Measurements from ENCODE around the gene PPP1R16B. TPM values are rescaled to one million over a fixed set of nuclear protein-coding genes. Genes with fewer than 3 reads are reported as not detected.

The PPP1R16B gene
- total RNA-seq, 4 donors from 2014 or later: 1.8 to 11.1 (median 7.0) TPM

DNA sequence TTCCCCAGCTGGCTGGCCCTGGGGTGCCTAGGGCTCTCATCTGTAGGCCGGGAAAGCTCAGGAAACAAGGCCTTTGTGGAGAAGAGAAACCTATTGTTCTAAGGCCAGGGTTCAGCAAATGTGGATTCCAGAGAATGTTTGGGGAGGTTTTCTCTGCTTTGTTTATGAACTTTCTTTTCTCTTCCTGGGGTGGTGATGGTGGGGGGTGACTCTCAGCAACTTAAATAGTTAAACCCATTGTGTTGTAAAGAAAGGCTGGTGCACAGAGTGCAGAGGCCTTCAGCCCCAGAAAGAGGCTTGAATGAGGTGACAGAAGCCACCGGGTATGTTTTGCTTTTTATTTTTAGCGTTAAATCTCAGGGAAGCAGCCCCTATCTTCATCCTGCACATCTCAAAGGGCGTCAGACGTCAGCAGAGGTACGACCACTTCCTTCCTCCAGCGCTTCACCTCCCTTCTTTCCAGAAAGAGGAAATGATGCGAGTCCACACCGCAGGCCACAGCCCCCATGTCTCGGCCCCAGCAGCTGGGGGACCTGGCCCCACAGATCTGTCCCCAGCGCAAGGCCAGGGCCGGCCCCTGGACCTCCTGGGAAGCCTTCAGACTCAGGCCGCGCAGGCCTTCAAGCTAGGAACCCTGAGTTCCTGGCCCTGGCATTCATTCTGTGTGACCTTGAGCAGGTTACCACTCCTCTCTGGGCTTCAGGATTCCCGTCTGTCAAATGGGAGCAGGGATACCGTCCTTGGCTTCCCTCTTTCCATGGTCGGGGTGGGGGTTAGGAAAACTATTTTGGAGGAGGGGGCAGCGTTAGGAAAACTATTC lies 605 bp upstream of the PPP1R16B start:
- Histone ChIP-seq H3K27ac (peak overlapping the region; percentile 74 to 82 (median 80)), H3K9me3 (no peaks in the 10 kb centered on the region), H3K4me1 (peaks cover 4 to 24% (median 17%) of the 10 kb centered on the region in 4 donors), H3K4me3 (peak overlapping the region in 3 of 4 donors; percentile 34 to 72 (median 39)), H3K36me3 (no peaks in the 10 kb centered on the region), H3K27me3 (peaks cover 58% of the 10 kb centered on the region)
- in situ Hi-C loops (cut with MboI; ENCODE audit: low pct_ligation_motif_present in 1 of 4, low pct_unique_long_range_greater_than_20kb in 1 of 4, low sequenced_read_pairs in 3 of 4): loop anchor here in 1 of 4 donors (10.0 kb wide), 1 partner anchor 70 kb away; no protein-coding TSS in a partner anchor
- peak; percentile 72 for DNase-seq
- 42 to 62% methylated on average over 12 to 18 of the region's 18 CpGs for WGBS, 2 donors (ENCODE audit: low coverage in 1 of 2)
- intact Hi-C loops (cut with DNase I; ENCODE audit: low total_unique reads): no loop called here
- TF ChIP-seq EP300 (IDR thresholded peaks at IDR 0.05; ENCODE audit: low read depth): no peak
- TF ChIP-seq POLR2A (IDR thresholded peaks at IDR 0.05): no peak
- TF ChIP-seq, protein P1, sequence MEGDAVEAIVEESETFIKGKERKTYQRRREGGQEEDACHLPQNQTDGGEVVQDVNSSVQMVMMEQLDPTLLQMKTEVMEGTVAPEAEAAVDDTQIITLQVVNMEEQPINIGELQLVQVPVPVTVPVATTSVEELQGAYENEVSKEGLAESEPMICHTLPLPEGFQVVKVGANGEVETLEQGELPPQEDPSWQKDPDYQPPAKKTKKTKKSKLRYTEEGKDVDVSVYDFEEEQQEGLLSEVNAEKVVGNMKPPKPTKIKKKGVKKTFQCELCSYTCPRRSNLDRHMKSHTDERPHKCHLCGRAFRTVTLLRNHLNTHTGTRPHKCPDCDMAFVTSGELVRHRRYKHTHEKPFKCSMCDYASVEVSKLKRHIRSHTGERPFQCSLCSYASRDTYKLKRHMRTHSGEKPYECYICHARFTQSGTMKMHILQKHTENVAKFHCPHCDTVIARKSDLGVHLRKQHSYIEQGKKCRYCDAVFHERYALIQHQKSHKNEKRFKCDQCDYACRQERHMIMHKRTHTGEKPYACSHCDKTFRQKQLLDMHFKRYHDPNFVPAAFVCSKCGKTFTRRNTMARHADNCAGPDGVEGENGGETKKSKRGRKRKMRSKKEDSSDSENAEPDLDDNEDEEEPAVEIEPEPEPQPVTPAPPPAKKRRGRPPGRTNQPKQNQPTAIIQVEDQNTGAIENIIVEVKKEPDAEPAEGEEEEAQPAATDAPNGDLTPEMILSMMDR (IDR thresholded peaks at IDR 0.05): no peak
- TF ChIP-seq POLR2AphosphoS5 (IDR thresholded peaks at IDR 0.05): no peak

DNA sequence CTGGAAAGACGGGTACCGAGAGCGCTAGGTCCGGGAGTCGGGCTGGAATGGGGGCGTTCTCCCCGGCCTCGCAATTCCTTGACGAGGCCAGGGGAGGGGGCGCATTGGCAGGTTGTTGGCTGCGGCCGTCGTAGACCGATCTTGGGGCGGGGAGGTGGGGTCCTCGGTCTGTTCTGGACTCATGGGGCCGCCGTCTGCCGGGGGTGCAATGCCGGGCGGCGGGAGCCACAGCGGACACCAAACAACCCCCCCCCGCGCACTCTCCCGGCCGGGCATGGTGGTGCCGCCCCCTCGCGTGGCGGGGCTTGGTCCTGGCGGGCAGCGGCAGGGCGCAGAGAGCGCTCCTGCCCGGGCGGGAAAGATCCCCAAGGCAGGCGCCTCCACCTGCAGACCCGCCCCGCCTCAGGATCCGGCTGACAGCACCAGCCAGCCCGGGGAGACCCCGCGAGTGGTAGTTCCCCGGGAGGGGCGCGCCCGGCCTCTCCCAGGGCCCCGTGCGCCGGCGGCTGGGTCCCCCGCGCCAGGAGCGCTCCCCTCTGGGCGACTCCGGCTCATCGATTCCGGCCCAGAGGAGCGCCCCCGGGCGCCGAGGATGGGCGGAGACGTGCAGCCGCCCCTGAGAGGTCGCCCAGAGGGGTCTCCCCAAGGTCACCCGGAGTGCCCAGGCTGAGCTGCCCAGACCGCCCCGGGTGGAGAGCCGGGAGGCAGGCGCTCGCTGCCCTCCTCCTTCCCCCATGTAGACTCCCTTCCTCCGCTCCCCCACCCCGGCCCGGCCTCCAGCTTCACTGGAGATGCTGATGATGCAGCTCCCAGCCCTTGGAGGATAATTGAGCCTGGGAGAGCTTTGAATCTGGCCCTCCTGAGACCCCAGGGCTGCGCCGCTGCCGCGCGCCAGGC lies 709 bp downstream of the PPP1R16B start:
- Histone ChIP-seq H3K36me3 (no peaks in the 10 kb centered on the region), H3K4me3 (peak overlapping the region; percentile 27 to 72 (median 36)), H3K9me3 (no peaks in the 10 kb centered on the region), H3K27ac (peak overlapping the region; percentile 74 to 82 (median 80)), H3K27me3 (peaks cover 58% of the 10 kb centered on the region), H3K4me1 (peaks cover 4 to 24% (median 17%) of the 10 kb centered on the region in 4 donors)
- TF ChIP-seq POLR2AphosphoS5 (IDR thresholded peaks at IDR 0.05) (no peak), EP300 (IDR thresholded peaks at IDR 0.05; ENCODE audit: low read depth) (no peak), POLR2A (IDR thresholded peaks at IDR 0.05) (no peak)
- TF ChIP-seq, protein P1 (IDR thresholded peaks at IDR 0.05): no peak
- intact Hi-C loops (cut with DNase I; ENCODE audit: low total_unique reads): no loop called here
- WGBS, 2 donors (ENCODE audit: low coverage in 1 of 2): 6% methylated on average over 55 of the region's 81 CpGs; no CpG with 5 or more reads in 1 of the 2 donors
- in situ Hi-C loops (cut with MboI; ENCODE audit: low pct_ligation_motif_present in 1 of 4, low pct_unique_long_range_greater_than_20kb in 1 of 4, low sequenced_read_pairs in 3 of 4): loop anchor here in 1 of 4 donors (10.0 kb wide), 1 partner anchor 69 kb away; no protein-coding TSS in a partner anchor
- peak; percentile 38 for DNase-seq

DNA sequence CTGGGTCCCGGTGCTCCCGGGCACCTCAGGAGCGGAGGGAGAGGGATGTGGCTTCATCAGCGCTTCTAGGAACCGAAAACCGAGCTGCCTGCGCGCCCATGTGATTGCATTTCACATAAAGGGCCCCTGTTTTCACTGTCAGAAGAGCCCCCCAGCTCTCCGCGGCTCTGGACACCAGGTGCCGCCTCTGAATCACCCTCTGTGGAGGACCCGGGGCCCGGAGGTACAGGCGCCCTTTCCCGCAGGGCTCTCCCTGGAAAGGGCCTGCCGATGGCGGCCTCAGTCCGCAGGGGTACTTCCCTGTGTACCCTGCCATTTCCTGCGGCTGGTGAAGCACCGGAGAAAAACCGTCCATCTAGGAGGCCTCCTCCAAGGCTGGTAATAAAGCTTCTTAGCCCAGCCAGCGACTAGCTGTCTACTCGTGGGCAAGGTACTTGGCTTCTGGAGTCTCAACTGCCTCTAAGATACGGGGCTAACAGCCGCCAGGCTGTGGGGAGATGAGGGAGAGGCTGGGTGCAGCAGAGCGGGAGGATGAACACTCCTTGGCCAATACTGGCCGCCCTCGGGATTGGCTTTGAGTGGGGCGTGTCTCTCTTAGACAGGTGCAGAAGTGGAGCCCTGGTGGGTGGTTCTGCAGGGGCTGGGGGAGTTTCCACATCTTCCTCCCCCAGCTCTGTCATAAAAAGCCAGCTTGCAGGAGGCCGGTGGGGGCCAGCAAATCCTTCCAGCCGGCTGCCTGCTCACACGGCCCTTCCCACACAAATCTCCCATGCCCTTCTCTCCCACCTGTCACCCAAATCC lies 1.6 kb downstream of the PPP1R16B start:
- peaks cover 4 to 24% (median 17%) of the 10 kb centered on the region in 4 donors for H3K4me1 ChIP-seq
- no peaks in the 10 kb centered on the region for H3K9me3 ChIP-seq
- H3K27me3 ChIP-seq: peaks cover 58% of the 10 kb centered on the region
- DNase-seq: peak; percentile 36
- TF ChIP-seq POLR2A (IDR thresholded peaks at IDR 0.05) (no peak), EP300 (IDR thresholded peaks at IDR 0.05; ENCODE audit: low read depth) (no peak), POLR2AphosphoS5 (IDR thresholded peaks at IDR 0.05) (no peak)
- TF ChIP-seq, protein P1 (IDR thresholded peaks at IDR 0.05): no peak
- H3K27ac ChIP-seq: peak overlapping the region; percentile 74 to 82 (median 80)
- H3K36me3 ChIP-seq: no peaks in the 10 kb centered on the region
- peak overlapping the region in 3 of 4 donors; percentile 34 to 72 (median 39) for H3K4me3 ChIP-seq
- intact Hi-C loops (cut with DNase I; ENCODE audit: low total_unique reads) (no loop called here), in situ Hi-C loops (cut with MboI; ENCODE audit: low pct_ligation_motif_present in 1 of 4, low pct_unique_long_range_greater_than_20kb in 1 of 4, low sequenced_read_pairs in 3 of 4) (loop anchor here in 1 of 4 donors (10.0 kb wide), 1 partner anchor 68 kb away; no protein-coding TSS in a partner anchor)
- 20 to 30% methylated on average over 2 to 26 of the region's 32 CpGs for WGBS, 2 donors (ENCODE audit: low coverage in 1 of 2)

Data from transverse colon (tissue), 4 donors.